DMS53 treated with DMSO at 0.1 percent for 48 hours (cell line): ENCODE results near the gene KLHL2.
A peak's percentile ranks its signal among the peaks of the same experiment; 100 is the strongest.
"Not testable (repeated sequence)": the region's sequence is repeated elsewhere in the genome, so short reads cannot be mapped to it uniquely, and the experiment has no call there.

ENCODE experiments used
- DNase-seq: peaks from one replicate; lab custom pipeline; 2025; ENCODE audit not compliant: unreplicated experiment; lab: John Stamatoyannopoulos, UW

KLHL2 gene

GRCh38 chr4:165207431-165208220 is at the start of gene KLHL2:
Gene KLHL2 (plus strand): TSS chr4:165207561. CDS start chr4:165207877, 316 bp downstream.
- DNase-seq = peak; percentile 54

GRCh38 chr4:165158762-165159161 is 48.6 kb upstream of the KLHL2 start:
- DNase-seq = no peak

- no peak for DNase-seq
These were observed 43.1 kb upstream of the KLHL2 start for GRCh38 chr4:165164257-165164656.

GRCh38 chr4:165166872-165167271 is 40.5 kb upstream of the KLHL2 start:
- not testable (repeated sequence) for DNase-seq

- DNase-seq = no peak
These were observed 39.7 kb upstream of the KLHL2 start for GRCh38 chr4:165167650-165168049.

- no peak for DNase-seq
These were observed 36.5 kb upstream of the KLHL2 start for GRCh38 chr4:165170819-165171218.

GRCh38 chr4:165175470-165175869 is 31.9 kb upstream of the KLHL2 start:
- not testable (repeated sequence) for DNase-seq

- DNase-seq = no peak
These were observed 31.5 kb upstream of the KLHL2 start for GRCh38 chr4:165175879-165176278.

- DNase-seq = no peak
These were observed 29.4 kb upstream of the KLHL2 start for GRCh38 chr4:165177725-165178666.

- DNase-seq = no peak
These were observed 23.1 kb upstream of the KLHL2 start for GRCh38 chr4:165184220-165184619.

- not testable (repeated sequence) for DNase-seq
These were observed 22.4 kb upstream of the KLHL2 start for GRCh38 chr4:165184998-165185397.

- DNase-seq = no peak
These were observed 21.9 kb upstream of the KLHL2 start for GRCh38 chr4:165185448-165185847.

- no peak for DNase-seq
These were observed 16.6 kb upstream of the KLHL2 start for GRCh38 chr4:165190591-165191347.

GRCh38 chr4:165191348-165191656 is 16.1 kb upstream of the KLHL2 start:
- DNase-seq = no peak

- no peak for DNase-seq
These were observed 15.4 kb upstream of the KLHL2 start for GRCh38 chr4:165191814-165192499.

GRCh38 chr4:165192500-165192898 is 14.9 kb upstream of the KLHL2 start:
- no peak for DNase-seq

GRCh38 chr4:165192956-165193355 is 14.4 kb upstream of the KLHL2 start:
- DNase-seq = no peak

GRCh38 chr4:165194368-165194767 is 13.0 kb upstream of the KLHL2 start:
- DNase-seq = no peak

GRCh38 chr4:165198329-165198728 is 9.0 kb upstream of the KLHL2 start:
- DNase-seq = no peak

GRCh38 chr4:165199286-165199685 is 8.1 kb upstream of the KLHL2 start:
- no peak for DNase-seq

GRCh38 chr4:165199722-165200121 is 7.6 kb upstream of the KLHL2 start:
- no peak for DNase-seq
